Stimulated activated CD4-positive, alpha-beta T cell treated with anti-CD3 and anti-CD28 coated beads, Interleukin-1b, Interleukin-23, amount 100 ng/mL, for 4 hours (primary cell): Measurements from ENCODE around the gene SAP130.
"Not testable (repeated sequence)": the region's sequence is repeated elsewhere in the genome, so short reads cannot be mapped to it uniquely, and the experiment has no call there.

Experiments
- DNase-seq, 2 donors: peaks; one replicate each; pipeline ENCODE4 v3.0.0-alpha.2; 2020; ENCODE audit warnings: low read depth in 2 of 2

The SAP130 gene

DNA sequence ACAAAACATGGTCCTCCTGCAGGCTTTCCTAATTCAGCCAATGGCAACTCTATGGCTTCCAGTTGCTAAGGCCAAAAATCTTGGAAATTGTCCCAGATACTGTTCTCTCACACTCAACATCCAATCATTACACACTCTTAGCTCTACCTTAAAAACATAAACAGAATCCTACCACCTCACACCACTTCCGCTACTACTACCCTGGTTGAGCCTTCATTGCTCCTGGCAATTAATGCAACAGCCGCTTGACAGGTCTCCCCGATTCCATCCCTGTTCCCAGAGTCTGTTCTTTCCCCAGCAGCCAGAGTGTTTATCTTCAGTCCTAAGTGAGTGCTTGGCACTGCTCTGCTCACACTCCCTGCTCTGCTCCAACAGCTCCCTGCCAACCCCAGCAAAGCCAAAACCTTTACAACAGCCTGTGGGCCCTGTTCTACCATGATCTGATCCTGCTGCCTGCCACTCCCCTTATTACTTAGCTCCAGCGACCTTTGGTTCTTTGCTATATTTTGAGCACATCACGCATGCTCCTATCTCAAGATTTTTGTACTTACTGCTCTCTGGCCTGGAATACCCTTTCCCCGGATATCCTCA, 74.6 kb downstream of the SAP130 start:
- DNase-seq, result no peak

DNA sequence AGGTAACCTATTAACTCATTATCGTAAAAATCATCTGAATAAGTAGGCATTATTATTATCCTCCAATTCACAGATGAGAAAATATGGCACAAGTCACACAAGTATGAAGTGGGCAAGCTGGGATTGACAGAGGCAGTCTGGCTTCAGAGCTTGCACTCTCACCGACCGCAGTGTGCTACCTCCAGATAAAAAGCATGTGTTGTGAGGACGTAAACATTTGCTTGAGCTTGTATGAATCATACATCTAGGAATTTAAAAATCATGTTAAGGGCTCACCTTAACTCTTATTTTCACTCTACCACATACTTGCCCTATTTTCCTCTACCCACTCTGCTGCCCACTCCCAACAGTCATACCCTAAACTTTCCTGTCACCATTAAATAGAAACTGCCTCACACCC, 76.8 kb downstream of the SAP130 start:
- no peak for DNase-seq

DNA sequence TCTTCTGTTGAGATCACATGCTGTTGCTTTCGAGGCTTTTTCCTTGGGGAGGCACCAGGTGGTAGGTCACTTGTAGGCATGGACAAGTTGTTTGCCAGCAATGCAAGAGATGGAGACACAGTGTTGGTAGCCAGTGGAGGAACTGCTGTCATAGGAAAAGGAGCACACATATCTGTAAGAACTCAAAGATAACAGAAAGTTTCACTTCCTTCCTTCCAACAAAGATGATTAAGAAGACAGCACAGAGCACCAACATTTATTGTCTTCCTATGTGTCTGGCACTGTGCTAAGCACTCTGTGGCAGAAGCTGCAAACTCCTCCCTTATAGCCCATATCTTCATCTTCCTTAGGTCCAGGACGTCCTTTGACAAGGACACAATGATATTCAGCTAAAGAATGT, 77.6 kb downstream of the SAP130 start:
- DNase-seq, result no peak

GRCh38 chr2:127945281-127945680, 82.6 kb downstream of the SAP130 start:
- DNase-seq, result no peak

DNA sequence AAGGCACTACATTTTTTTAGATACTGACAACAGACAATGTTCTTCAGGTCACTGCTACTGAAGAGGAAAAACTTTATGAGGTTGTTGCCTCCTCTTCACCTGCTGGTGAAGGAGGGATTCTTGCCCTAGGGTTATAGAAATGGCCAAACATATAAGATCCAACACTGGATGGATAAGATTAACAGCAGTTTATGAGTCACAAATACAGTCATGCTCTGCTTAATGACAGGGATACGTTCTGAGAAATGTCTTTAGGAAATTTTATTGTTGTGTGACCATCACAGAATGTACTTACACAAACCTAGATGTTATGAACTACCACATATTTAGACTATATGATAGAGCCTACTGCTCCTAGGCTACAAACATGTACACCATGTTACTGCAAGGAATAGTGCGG, 84.7 kb downstream of the SAP130 start:
- no peak for DNase-seq

- no peak for DNase-seq
Observed at GRCh38 chr2:127942002-127942401, 85.9 kb downstream of the SAP130 start.

DNA sequence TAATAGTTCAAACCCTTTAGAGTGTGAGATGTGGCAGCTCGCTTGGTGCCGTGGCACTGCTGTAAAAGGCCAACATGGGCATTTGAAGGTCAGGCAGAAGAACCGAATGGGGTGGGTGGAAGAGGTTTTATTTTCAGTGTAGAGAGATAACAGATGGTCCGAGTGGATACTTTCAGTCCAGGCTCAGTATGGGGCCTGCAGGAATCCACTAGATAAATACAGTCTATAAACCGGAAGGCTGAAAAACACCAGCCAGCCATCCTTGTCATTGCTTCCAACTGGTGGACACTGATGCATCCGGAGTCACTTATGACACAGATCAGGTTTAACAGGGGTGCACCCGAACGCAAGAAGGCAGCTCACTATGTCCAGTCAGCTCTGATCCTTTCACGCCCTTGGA, 86.4 kb downstream of the SAP130 start:
- DNase-seq, result no peak

DNA sequence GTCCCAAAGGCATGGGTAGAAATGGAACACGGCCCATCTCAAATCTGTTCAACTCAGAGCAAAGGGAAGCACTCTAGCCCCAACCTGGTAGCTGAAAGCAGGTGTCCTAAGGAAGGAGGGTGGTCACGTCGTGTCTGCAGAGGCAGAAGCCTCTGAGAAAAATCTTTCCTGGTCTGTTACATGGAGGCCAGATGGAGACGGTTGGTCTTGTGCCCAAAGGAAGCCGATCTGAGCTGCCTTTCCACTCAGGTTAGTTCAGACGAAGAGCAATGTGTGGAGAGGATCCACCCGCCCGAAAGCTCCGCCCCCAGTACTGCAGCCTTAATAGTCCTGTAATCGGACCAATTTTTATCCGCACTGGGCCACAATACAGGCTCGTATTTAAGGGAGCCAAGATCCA, 87.2 kb downstream of the SAP130 start:
- no peak for DNase-seq

GRCh38 chr2:127935337-127935736, 92.5 kb downstream of the SAP130 start:
- no peak for DNase-seq

- DNase-seq, result no peak
Observed at GRCh38 chr2:127932199-127932876, 95.5 kb downstream of the SAP130 start.

DNA sequence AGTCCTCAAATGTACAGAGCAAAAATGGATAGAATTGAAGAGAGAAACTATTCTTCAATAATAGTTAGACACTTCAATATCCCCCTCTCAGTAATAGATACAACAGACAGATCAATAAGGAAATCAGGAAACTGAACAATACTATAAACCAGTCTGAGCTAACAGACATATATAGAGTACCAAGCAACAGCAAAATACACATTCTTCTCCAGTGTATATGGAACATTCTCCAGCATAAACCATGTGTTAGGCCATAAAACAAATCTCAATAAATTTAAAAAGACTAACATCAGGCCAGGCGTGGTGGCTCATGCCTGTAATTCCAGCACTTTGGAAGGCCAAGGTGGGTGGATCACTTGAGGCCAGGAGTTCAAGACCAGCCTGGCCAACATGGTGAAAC, 98.4 kb downstream of the SAP130 start:
- no peak for DNase-seq

DNA sequence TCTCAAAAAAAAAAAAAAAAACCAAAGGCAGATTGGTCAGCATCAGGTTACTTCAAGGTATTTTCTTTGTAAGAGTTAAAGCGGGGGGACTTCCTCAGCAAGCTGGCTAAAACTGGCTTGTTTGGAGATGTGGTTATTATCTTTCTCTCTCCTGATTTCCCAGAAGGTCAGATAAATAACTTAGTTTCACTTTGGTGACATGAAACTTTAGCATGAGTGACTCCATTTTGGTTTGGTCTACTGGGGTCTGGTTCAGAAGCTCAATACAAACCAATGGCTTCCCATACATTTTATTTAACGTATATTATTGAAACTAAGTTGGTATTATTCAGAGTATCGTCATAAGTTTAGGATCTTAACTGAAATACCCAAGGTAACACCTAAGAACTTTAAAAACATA, 100.5 kb downstream of the SAP130 start:
- no peak for DNase-seq

GRCh38 chr2:127917916-127918315, 109.9 kb downstream of the SAP130 start:
- no peak for DNase-seq

DNA sequence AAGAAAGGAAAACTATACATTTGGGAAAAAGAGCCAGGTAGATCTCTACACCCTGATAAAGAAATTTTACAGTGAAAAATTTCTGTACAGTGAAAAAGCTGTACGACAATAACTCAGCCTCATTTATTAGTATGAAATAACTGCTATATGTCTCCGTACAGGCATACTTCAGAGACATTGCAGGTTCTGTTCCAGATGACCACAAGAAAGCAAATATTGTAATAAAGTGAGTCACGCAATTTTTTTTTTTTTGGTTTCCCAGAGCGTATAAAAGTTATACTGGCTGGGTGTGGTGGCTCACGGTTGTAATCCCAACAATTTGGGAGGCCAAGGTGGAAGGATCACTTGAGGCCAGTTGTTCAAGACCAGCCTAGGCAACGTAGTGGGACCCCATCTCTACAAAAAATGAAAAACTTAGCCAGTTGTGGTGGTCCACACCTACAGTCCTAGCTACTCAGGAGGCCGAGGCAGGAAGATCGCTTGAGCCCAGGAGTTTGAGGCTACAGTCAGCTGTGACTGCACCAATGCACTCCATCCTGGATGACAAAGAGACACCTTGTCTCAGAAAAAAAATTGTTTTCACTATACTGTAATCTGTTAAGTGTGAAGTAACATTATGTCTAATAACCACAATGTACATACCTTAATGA, 113.9 kb downstream of the SAP130 start:
- no peak for DNase-seq

- DNase-seq, result no peak
Observed at GRCh38 chr2:127911737-127912136, 116.1 kb downstream of the SAP130 start.

- DNase-seq, result no peak
Observed at GRCh38 chr2:127910415-127910814, 117.4 kb downstream of the SAP130 start.

DNA sequence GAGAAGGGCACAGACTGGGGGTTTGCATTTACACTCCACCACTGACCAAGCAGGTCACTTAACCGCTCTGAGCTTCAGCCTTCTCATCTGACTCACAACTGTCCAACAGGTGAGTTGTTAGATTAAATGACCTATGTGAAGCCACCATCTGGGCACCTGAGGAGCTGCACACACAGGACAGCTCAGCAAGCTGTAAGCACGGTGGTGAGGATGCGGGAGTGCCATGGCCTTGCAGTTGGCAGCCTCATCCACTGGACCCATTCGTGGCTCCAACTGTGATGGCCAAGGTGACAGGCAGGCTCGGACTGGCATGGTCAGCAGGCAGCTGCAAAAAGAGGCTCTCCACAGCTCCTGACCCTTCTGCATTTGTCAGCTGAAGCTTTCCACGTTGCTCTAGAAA, 118.8 kb downstream of the SAP130 start:
- DNase-seq, result no peak

DNA sequence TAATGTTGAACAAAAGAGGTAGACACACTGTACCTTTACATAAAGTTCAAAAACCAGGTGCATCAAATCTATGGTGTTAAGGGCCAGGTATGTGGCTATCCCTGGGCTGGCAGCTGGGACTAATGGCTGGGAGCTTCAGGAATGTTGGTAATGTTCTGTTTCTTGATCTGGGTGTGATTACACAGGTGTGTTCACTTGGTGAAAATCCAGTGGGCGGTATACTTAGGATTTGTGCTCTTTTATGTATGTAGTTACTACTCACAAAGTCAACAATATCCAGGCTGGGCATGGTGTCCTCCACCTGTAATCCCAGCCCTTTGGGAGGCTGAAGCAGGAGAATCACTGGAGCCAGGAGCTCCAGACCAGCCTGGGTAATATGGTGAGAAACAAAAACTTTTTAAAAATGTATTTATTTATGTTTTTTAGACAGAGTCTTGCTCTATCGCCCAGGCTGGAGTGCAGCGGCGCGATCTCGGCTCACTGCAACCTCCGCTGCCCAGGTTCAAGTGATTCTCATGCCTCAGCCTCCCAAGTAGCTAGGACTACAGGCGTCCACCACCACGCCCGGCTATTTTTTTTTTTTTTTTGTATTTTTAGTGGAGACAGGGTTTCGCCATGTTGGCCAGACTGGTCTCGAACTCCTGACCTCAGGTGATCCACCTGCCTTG, 120.0 kb downstream of the SAP130 start:
- DNase-seq, result not testable (repeated sequence)

GRCh38 chr2:127906206-127906926, 121.5 kb downstream of the SAP130 start:
- DNase-seq, result no peak

- DNase-seq, result no peak
Observed at GRCh38 chr2:127901339-127902056, 126.4 kb downstream of the SAP130 start.

GRCh38 chr2:127897531-127898211, 130.2 kb downstream of the SAP130 start:
- DNase-seq, result no peak
